GM12878 (cell line): ENCODE measurements around the gene TMPRSS11F. TPM values are rescaled to one million over a fixed set of nuclear protein-coding genes. Genes with fewer than 3 reads are reported as not detected.

Experiments used
- ATAC-seq: fragments of 200-7000 bp; cut with Tn5 transposase; 3 replicates; pipeline ENCODE4 v1.9.1; 2020; ENCODE audit warnings: mild to moderate bottlenecking, moderate library complexity
- BruUV-seq: library from RNA; stranded (reverse); fragments of 400-500 nt; replicated peaks from 2 replicates; lab custom pipeline; 2021; lab: Mats Ljungman, UMichigan
- CTCF ChIA-PET: fragments of 300-600 bp; sonication (Branson Sonifier 250); formaldehyde crosslinking; extraction: SDS; loops from one replicate; lab custom pipeline; 2021; ENCODE audit warnings: inconsistent platforms; lab: Yijun Ruan, JAX
- POLR2A ChIA-PET: fragments of 350-600 bp; formaldehyde crosslinking; extraction: SDS; loops from one replicate; lab custom pipeline; 2021; ENCODE audit warnings: inconsistent platforms; lab: Charles Lee
- RAD21 ChIA-PET: fragments of 300-600 bp; sonication (Branson Sonifier 250); formaldehyde crosslinking; loops from one replicate; lab custom pipeline; 2023; ENCODE audit warnings: antibody characterized with exemption; ENCODE audit not compliant: unreplicated experiment; lab: Charles Lee
- SMC1A ChIA-PET: fragments of 300-600 bp; sonication (Branson Sonifier 250); formaldehyde crosslinking; loops from one replicate; lab custom pipeline; 2023; ENCODE audit not compliant: unreplicated experiment, uncharacterized antibody; lab: Charles Lee
- DNase-seq: peaks from one replicate; pipeline ENCODE4 v3.0.0-alpha.2; 2011; ENCODE audit warnings: low read depth, low spot score
- FAIRE-seq: peaks from 3 replicates; lab custom pipeline; 2011; peaks lifted over from hg19 to GRCh38; lab: Jason Lieb, UNC
- H2AFZ ChIP-seq: 2 replicates; pipeline ENCODE4 v1.6.0; 2011; ENCODE audit warnings: low read depth, low read length, control low read depth; ENCODE audit not compliant: control insufficient read depth
- H3K27ac ChIP-seq: 2 replicates; pipeline ENCODE4 v1.5.1; 2011; ENCODE audit warnings: control low read depth; ENCODE audit not compliant: control insufficient read depth, insufficient read depth
- H3K27me3 ChIP-seq, 2 experiments: replicated peaks in 1 of 2; 2 replicates each; pipeline versions ENCODE4 v1.6.0 to v1.6.1; 2011; ENCODE audit warnings: low read length in 1 of 2; ENCODE audit not compliant: control insufficient read depth in 2 of 2, insufficient read depth in 2 of 2
- H3K36me3 ChIP-seq, 2 experiments: 2 replicates each; pipeline ENCODE4 v1.5.1; 2011; ENCODE audit warnings: low read length in 1 of 2; ENCODE audit not compliant: control insufficient read depth in 2 of 2, insufficient read depth in 2 of 2
- H3K4me1 ChIP-seq: 2 replicates; pipeline ENCODE4 v1.6.1; 2011; ENCODE audit warnings: mild to moderate bottlenecking, low read length, moderate library complexity, mixed read lengths; ENCODE audit not compliant: control insufficient read depth, insufficient read depth
- H3K4me2 ChIP-seq: 2 replicates; pipeline ENCODE4 v1.6.0; 2011; ENCODE audit warnings: control low read depth; ENCODE audit not compliant: control insufficient read depth, insufficient read depth
- H3K4me3 ChIP-seq: fragments of 200-600 bp; sonication (generic); 2 replicates; pipeline ENCODE4 v1.5.1; 2016
- H3K79me2 ChIP-seq: 2 replicates; pipeline ENCODE4 v1.6.0; 2011; ENCODE audit warnings: low read length; ENCODE audit not compliant: control insufficient read depth, insufficient read depth
- H3K9ac ChIP-seq: 2 replicates; pipeline ENCODE4 v1.8.0; 2011; ENCODE audit warnings: low read length, control low read depth, mixed read lengths; ENCODE audit not compliant: control insufficient read depth, insufficient read depth
- H3K9me3 ChIP-seq: replicated peaks from 3 replicates; pipeline ENCODE4 v1.5.1; 2011; ENCODE audit warnings: mild to moderate bottlenecking, low read length; ENCODE audit not compliant: control insufficient read depth, insufficient read depth
- H4K20me1 ChIP-seq: 2 replicates; pipeline ENCODE4 v1.6.0; 2011; ENCODE audit not compliant: control insufficient read depth, insufficient read depth
- ASH2L ChIP-seq: fragments of 300-600, 200-600 bp; sonication (generic); IDR thresholded peaks from 2 replicates; pipeline ENCODE4 v1.6.1; 2017; ENCODE audit warnings: low read depth, mild to moderate bottlenecking, borderline replicate concordance
- BACH1 ChIP-seq: fragments of 450-650 bp; IDR thresholded peaks from 2 replicates; pipeline ENCODE4 v1.6.1; 2017; ENCODE audit warnings: mild to moderate bottlenecking, borderline replicate concordance
- BMI1 ChIP-seq: fragments of 450-650 bp; IDR thresholded peaks from 2 replicates; pipeline ENCODE4 v1.6.1; 2016; ENCODE audit warnings: mild to moderate bottlenecking, moderate library complexity, borderline replicate concordance
- BRCA1 ChIP-seq: IDR thresholded peaks from 2 replicates; pipeline ENCODE4 v1.6.1; 2011; ENCODE audit warnings: low read depth, low read length, improper control_type of control experiment
- CEBPB ChIP-seq, 2 experiments: fragments of 150-350 bp in 1 of 2; IDR thresholded peaks; 2 replicates each; pipeline ENCODE4 v1.6.1; 2012 to 2014; ENCODE audit warnings: low read depth in 2 of 2, low read length in 2 of 2, borderline replicate concordance in 1 of 2, inconsistent platforms in 1 of 2
- HCFC1 ChIP-seq: fragments of 150-350 bp; IDR thresholded peaks from 2 replicates; pipeline ENCODE4 v1.6.1; 2014; ENCODE audit warnings: low read length
- HDAC6 ChIP-seq: fragments of 200-600 bp; sonication (generic); IDR thresholded peaks from one replicate; pipeline ENCODE4 v1.8.0; 2017; ENCODE audit warnings: antibody characterized with exemption; ENCODE audit not compliant: unreplicated experiment
- HSF1 ChIP-seq: fragments of 150-350 bp; IDR thresholded peaks from 2 replicates; pipeline ENCODE4 v1.6.1; 2014; ENCODE audit warnings: mild to moderate bottlenecking, low read depth, low read length
- IKZF1 ChIP-seq: fragments of 450-650 bp; conservative IDR thresholded peaks from 2 replicates; pipeline ENCODE4 v1.6.1; 2017; ENCODE audit warnings: antibody characterized with exemption, mild to moderate bottlenecking
- IRF4 ChIP-seq: IDR thresholded peaks from 2 replicates; pipeline ENCODE4 v1.6.1; 2011; ENCODE audit warnings: low read depth, low read length
- NRF1 ChIP-seq: conservative IDR thresholded peaks from 2 replicates; pipeline ENCODE4 v1.6.1; 2011; ENCODE audit warnings: mild to moderate bottlenecking, low read depth, low read length, improper control_type of control experiment
- SRF ChIP-seq, 2 experiments: IDR thresholded peaks; 2 replicates each; pipeline ENCODE4 v1.6.1; 2011; ENCODE audit warnings: low read depth in 2 of 2, low read length in 2 of 2, mild to moderate bottlenecking in 1 of 2, moderate library complexity in 1 of 2
- WGBS: methylation state at CpG from one replicate; pipeline ENCODE4 v1.1.6; 2016; ENCODE audit warnings: low lambda C conversion rate; ENCODE audit not compliant: insufficient replicate concordance, insufficient coverage; ENCODE audit errors: missing lambda C conversion rate; 5-methylcytosine and 5-hydroxymethylcytosine counted together
- in situ Hi-C: fragments of 300-500 bp; cut with MboI; formaldehyde crosslinking; loops from 9 replicates; pipeline ENCODE4 v1.14.3; 2018; ENCODE audit warnings: mixed read lengths
- intact Hi-C: fragments of 100-400 bp; cut with micrococcal nuclease; formaldehyde crosslinking; loops from one replicate; pipeline ENCODE4 v1.14.2; 2022; ENCODE audit not compliant: unreplicated experiment
- polyA plus RNA-seq, 11 experiments: library from polyadenylated mRNA; depleted of rRNA in 4 of 11; unstranded in 6 of 11; stranded (reverse) in 5 of 11; fragments of >200 nt; fragmentation: Nextera tagmentation in 4 of 11; fragmentation: Illumina TruSeq in 1 of 11; extraction: Ambion mirVana in 4 of 11; extraction: Trizol in 1 of 11; gene quantifications; 1 replicate in 1 of 11; 2 replicates in 10 of 11; pipeline versions ENCODE4 v1.2.1 to v1.2.3, GENCODE V29; 2011 to 2016; ENCODE audit warnings: inconsistent platforms in 2 of 11, missing spikeins in 2 of 11, low read depth in 1 of 11
- total RNA-seq, 4 experiments: library from RNA; depleted of rRNA in 3 of 4; stranded (reverse); fragments of >200 nt in 3 of 4; fragmentation: Illumina TruSeq in 1 of 4; extraction: Trizol in 1 of 4; gene quantifications; 2 replicates each; pipeline versions ENCODE4 v1.2.1 to v1.2.3, GENCODE V29; 2013 to 2021
- TF ChIP-seq, protein P1 (sequence below): fragments of 450-650 bp; IDR thresholded peaks from 2 replicates; pipeline ENCODE4 v1.6.1; 2017; ENCODE audit warnings: mild to moderate bottlenecking, low read depth, inconsistent platforms; ENCODE audit not compliant: poor library complexity, severe bottlenecking
- TF ChIP-seq, protein P2 (sequence below): IDR thresholded peaks from 2 replicates; pipeline ENCODE4 v1.6.1; 2012; ENCODE audit warnings: low read depth, low read length, improper control_type of control experiment

The TMPRSS11F gene
- total and polyA plus RNA-seq, 10 of the 15 experiments (the other 5 are each of a cell fraction or from before 2014, with no cell fraction given), result not detected

- no peaks in the 10 kb centered on the region for H3K4me1 ChIP-seq
- no peak for TF ChIP-seq BACH1
- no peak overlapping the region for H3K4me2 ChIP-seq
- FAIRE-seq (no peak), DNase-seq (no peak), ATAC-seq (no peak)
- H3K27me3 ChIP-seq, result no peaks in the 10 kb centered on the region
- no peak overlapping the region for H3K9ac ChIP-seq
- no peak overlapping the region for H2AFZ ChIP-seq
- in situ Hi-C loops (no loop called here), intact Hi-C loops (no loop called here)
- no peaks in the 10 kb centered on the region for H3K9me3 ChIP-seq
- ChIA-PET SMC1A (no interaction called here), CTCF (interaction anchor here (0.6 kb wide), 1 partner anchor 1369 kb away, joined by 3 read pairs; no protein-coding TSS in a partner anchor), POLR2A (no interaction called here), RAD21 (no interaction called here)
- H3K79me2 ChIP-seq, result no peaks in the 10 kb centered on the region
- H3K4me3 ChIP-seq, result no peak overlapping the region
- H3K27ac ChIP-seq, result no peak overlapping the region
- no peaks in the 10 kb centered on the region for H3K36me3 ChIP-seq
- BruUV-seq, result no TSS peak
- no peaks in the 10 kb centered on the region for H4K20me1 ChIP-seq
Measured at GRCh38 chr4:68119921-68120320, 9.7 kb downstream of the TMPRSS11F start.

DNA sequence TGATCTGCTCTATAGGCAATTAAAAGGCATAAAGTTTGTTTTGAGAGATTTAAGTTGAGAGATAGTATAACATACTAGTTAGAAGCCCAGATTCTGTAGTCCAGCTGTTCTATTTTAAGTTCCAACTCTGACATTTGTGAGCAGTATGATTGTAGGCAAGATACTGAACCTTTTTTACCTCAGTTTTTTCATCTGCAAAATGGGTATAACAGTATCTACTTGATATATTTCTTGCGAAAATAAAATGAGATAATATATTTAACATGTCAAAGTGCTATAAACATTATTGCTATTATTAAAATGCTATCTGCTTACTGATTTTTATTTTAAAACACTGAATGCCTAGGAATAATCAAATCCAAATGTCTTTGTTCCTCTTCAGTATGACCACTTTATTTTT lies 19.2 kb downstream of the TMPRSS11F start:
- RAD21 ChIA-PET, result no interaction called here
- no peaks in the 10 kb centered on the region for H4K20me1 ChIP-seq
- H2AFZ ChIP-seq, result no peak overlapping the region
- H3K9me3 ChIP-seq, result no peaks in the 10 kb centered on the region
- no peak overlapping the region for H3K27ac ChIP-seq
- in situ Hi-C loops, result no loop called here
- no peak overlapping the region for H3K4me3 ChIP-seq
- H3K4me1 ChIP-seq, result no peaks in the 10 kb centered on the region
- BruUV-seq, result no TSS peak
- no peak for ATAC-seq
- no peaks in the 10 kb centered on the region for H3K79me2 ChIP-seq
- intact Hi-C loops, result no loop called here
- H3K9ac ChIP-seq, result no peak overlapping the region
- CTCF ChIA-PET, result no interaction called here
- FAIRE-seq, result no peak
- SMC1A ChIA-PET, result no interaction called here
- no peaks in the 10 kb centered on the region for H3K36me3 ChIP-seq
- no peaks in the 10 kb centered on the region for H3K27me3 ChIP-seq
- DNase-seq, result no peak
- 45% methylated on average over 1 of the region's 1 CpG for WGBS
- POLR2A ChIA-PET, result no interaction called here
- H3K4me2 ChIP-seq, result no peak overlapping the region
- TF ChIP-seq ASH2L (no peak), HCFC1 (no peak), HSF1 (no peak), NRF1 (no peak), CEBPB (IDR thresholded peaks at IDR 0.05; ENCODE audit: borderline replicate concordance in 1 of 2, low read depth in 2 of 2, low read length in 2 of 2) (no peak), IKZF1 (no peak), BRCA1 (no peak), HDAC6 (no peak), BMI1 (no peak), IRF4 (no peak), SRF (IDR thresholded peaks at IDR 0.05; ENCODE audit: low read depth in 2 of 2, low read length in 2 of 2) (no peak)
- TF ChIP-seq, protein P1, sequence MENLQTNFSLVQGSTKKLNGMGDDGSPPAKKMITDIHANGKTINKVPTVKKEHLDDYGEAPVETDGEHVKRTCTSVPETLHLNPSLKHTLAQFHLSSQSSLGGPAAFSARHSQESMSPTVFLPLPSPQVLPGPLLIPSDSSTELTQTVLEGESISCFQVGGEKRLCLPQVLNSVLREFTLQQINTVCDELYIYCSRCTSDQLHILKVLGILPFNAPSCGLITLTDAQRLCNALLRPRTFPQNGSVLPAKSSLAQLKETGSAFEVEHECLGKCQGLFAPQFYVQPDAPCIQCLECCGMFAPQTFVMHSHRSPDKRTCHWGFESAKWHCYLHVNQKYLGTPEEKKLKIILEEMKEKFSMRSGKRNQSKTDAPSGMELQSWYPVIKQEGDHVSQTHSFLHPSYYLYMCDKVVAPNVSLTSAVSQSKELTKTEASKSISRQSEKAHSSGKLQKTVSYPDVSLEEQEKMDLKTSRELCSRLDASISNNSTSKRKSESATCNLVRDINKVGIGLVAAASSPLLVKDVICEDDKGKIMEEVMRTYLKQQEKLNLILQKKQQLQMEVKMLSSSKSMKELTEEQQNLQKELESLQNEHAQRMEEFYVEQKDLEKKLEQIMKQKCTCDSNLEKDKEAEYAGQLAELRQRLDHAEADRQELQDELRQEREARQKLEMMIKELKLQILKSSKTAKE, result no peak
- TF ChIP-seq, protein P2, sequence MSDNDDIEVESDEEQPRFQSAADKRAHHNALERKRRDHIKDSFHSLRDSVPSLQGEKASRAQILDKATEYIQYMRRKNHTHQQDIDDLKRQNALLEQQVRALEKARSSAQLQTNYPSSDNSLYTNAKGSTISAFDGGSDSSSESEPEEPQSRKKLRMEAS, result no peak
